NCI-H128 (cell line): ENCODE measurements around the gene DTNB.
"Not testable (repeated sequence)": the region's sequence is repeated elsewhere in the genome, so short reads cannot be mapped to it uniquely, and the experiment has no call there.

Source experiments
- DNase-seq: peaks from one replicate; lab custom pipeline; 2025; ENCODE audit not compliant: unreplicated experiment; lab: John Stamatoyannopoulos, UW

DTNB gene

DNA sequence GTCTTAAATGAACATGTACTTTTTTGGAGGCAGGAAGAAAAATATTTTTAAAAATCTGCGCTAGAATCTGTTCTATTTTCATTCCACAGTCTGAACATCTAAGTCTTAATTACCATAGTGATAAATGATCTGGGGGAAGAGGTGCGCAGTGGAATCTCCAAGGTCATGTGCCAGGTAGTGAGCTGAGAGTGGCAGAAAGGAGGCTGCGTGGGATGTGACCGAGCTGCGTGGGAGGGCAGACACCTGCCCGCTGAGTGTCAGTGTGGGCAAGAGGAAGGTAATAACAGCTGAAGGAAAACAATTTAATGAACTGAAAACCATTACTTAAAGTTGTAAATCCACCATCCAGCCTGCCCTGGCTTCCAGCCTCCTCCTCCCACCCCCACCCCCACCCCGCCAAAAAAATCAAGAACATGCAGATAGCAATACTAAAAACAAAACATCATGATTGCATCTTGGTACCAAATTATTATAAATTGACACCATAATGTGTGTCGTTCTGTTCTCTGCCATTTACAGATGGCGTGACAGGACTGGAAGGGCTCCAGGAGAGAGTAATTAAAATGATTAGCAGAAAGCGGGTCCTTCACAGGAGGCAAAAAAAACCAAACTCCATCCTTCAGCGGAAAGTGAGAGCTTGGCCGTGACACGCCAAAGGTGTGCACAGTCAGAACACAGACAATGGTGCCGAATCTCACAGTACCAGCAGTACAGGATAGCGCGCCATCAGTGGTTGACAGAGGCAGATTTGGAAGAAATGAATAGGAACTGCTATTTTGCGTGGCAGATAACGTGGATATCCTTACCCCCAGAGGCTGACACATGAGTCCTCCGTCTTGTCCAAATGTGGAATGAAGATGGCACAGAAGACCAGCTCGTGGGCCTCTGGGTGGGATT lies 11.4 kb upstream of the DTNB start:
- DNase-seq = no peak

- no peak for DNase-seq
Observed at GRCh38 chr2:25682082-25682481, 8.7 kb upstream of the DTNB start.

GRCh38 chr2:25677877-25678276 lies 4.5 kb upstream of the DTNB start:
- DNase-seq = no peak

GRCh38 chr2:25674077-25674362 lies 643 bp upstream of the DTNB start:
- DNase-seq = no peak

DNA sequence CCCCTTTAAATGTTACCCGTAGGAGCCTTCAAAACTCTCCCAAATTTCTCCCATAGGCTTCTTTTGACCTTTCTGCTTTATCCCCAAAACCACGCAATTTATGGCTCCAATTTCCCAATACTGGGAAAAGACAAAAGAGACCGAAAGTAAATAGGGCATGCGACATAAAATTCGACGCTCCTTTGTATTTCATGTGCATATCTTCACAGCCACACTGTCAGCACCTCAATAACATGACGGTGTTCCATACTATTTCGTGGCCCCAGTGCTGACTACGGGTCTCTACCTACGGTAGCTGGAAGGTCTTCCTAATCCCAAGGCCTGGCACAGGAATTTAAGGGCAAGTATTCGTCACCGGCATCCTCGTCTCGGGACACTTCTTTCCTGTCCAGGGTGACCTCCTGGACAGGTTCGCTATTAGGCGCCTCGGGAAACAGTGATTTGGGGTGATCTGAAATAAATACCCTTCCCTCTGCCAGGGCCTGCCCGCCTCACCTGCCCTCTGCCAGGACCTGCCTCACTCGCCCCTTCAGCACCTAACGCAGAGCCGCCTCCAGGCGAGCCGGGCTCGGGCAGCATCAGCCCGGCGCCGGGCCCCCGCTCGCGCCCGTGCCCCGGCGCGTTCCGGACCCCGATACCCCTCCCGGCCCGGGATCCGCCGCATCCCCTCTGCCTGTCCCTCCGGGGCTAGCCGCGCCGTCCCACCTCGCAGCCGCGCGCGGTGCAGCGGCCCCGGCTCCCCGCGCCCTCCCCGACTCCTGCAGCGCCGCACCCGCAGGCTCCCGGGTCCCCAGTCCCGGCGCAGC lies 680 bp downstream of the DTNB start:
- DNase-seq = no peak

GRCh38 chr2:25671622-25672021 lies 1.8 kb downstream of the DTNB start:
- no peak for DNase-seq

DNA sequence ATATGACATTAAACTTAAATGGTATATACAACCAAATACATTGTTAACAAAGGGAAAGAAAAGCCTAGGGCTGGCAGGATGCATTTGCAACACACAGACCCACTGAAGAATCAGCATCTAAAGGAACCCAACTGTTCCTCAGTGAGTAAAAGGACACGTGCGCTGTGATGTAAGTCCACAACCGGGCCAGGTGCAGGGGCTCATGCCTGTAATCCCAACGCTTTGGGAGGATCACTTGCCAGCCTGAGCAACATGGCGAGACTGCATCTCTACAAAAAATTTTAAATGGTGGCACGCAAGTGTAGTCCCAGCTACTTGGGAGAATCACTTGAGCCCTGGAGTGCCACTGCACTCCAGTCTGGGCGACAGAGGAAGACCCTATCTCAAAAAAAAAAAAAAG lies 3.9 kb downstream of the DTNB start:
- no peak for DNase-seq

DNA sequence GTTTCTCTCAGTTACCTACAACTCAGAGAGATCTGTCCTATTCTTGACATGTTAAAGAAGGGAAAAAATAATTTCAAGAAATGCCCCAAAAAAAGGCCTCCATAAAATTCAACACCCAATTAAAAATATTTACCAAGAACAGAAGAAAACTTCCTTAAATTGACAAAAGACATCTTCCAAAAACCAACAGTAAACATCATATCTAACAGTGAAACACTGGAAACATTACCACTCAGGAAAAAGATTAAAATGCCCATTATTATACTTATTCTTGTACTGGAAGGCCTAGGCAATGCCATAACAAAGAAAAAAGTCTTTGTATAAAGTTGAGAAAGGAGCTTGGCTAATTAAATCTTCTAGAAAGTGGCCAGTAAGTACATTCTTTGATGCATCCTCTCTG lies 7.2 kb downstream of the DTNB start:
- no peak for DNase-seq

GRCh38 chr2:25665429-25665828 lies 7.9 kb downstream of the DTNB start:
- not testable (repeated sequence) for DNase-seq

DNA sequence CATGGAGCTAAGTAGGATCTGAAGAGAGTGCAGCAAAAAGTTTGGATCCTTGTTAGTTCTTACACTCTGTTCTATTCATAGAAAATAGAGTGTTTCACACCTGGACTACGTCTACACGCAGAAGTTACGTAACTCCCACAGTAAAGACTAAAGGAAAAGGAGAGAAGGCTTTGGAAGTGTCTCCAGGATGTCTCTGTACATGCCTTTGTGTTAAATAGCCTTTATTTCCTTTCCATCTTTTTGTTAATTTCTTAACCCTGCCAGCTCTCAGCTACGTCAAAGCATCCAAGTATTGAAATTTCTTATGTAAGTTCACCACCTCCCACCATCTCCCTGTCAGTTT lies 8.4 kb downstream of the DTNB start:
- no peak for DNase-seq

DNA sequence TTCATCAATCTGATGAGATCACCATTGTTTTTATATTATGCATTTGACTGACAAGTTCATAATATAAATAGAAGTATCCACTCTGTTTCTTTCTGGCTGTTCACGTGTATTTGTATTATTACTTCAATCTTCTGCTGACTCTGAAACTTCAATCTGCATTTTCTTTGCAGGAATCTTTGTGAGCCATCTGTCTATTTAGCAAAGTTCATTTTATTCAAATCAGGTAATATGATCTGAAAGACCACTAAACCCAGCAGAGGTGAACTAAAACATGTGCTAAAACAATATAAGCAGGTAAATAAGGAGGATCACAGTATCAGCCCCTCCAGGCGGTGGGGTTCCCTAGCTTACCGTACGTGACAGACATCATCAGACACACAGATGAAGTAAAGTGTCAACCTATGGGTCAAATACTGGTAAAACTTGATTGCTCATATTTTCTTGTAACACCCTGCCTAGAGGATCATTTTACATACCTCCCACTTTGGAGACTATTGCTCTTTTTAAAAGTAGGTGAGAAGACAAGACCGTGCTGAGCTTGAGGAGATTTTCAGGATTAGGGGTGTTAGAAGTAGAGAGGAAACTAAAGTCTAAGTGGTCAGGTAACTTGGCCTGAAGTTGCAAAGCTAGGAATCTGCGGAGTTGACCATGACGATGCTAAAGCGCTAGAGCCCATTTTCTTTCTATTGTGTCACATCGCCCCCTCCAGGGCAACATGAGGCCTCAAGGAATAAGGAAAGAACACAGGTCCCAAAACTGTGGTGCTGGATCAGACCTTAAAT lies 9.0 kb downstream of the DTNB start:
- no peak for DNase-seq

DNA sequence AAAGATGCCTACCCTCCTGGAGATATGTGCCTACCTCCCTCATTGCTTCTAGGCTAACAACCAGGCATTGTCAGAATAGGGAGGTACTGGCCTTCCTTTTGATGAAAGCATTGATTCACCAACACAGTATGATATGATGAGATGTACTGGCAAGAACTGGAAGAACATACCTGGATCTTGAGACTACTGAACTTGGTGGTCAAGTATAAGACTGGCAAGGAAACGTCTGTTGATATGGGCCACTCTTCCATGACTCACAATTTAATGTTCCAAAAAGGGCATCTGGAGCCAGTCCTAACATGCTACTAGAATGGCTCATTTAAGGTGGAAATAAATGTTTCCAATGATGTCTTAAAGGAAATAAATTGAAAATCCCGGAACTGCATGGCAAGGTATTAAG lies 18.1 kb downstream of the DTNB start:
- DNase-seq = no peak

DNA sequence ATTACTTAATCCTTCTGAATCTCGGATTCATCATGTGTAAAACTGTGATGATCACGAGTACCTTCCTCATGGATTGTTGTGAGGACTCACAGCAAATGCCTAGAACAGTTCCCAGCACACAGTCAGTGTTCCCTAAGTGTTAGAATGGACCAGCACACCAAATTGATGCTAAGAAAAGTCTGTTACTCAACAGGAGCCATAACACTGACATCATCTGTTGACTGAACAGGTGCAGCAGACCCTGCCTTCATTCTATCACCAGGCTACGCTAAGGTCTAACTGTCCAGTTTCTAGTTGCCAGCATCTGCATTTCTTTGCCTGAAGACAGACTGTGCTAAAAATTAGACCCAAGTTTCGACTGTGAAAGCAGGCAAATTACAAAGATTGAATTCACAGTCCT lies 18.6 kb downstream of the DTNB start:
- DNase-seq = no peak

GRCh38 chr2:25651782-25652455 lies 21.5 kb downstream of the DTNB start:
- DNase-seq = no peak

GRCh38 chr2:25651066-25651465 lies 22.3 kb downstream of the DTNB start:
- no peak for DNase-seq

GRCh38 chr2:25650256-25650655 lies 23.1 kb downstream of the DTNB start:
- no peak for DNase-seq

GRCh38 chr2:25649786-25650185 lies 23.6 kb downstream of the DTNB start:
- no peak for DNase-seq

DNA sequence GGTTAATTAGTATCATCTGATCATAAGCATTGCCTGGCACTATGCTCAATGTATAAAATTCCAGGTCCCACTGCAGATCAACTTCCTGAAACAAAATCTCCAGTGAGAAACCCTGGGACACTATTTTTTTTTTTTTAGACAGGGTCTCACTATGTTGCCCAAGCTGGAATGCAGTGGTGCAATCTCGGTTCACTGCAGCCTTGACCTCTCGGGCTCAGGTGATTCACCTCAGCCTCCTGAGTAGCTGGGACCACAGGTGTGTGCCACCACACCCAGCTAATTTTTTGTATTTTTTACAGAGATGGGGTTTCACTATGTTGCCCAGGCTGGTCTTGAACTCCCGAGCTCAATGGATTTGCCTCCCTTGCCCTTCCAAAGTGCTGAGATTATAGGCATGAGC lies 31.1 kb downstream of the DTNB start:
- no peak for DNase-seq

DNA sequence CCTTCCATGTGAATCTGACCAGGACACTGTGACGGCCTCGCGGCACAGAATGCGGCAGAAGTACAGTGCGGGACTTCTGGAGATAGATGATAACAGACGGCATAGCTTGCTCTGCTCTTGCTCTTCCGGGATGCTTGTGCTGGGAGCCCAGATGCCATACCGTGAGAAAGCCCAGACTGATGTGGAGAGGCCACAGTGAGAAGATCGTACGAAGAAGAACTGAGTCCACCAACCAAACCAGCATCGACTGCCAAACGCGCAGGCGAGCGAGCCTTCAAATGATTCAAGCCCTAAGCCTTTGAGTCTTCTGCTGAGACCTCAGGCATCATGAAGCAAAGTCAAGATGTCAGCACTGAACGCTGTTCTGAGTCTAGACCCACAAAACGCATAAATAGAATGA lies 33.7 kb downstream of the DTNB start:
- DNase-seq = no peak

- no peak for DNase-seq
Observed at GRCh38 chr2:25639131-25639530, 34.2 kb downstream of the DTNB start.

GRCh38 chr2:25635797-25636196 lies 37.6 kb downstream of the DTNB start:
- no peak for DNase-seq
